Measurements from ENCODE around the gene PAEP.

The PAEP gene

GRCh38 chr9:135615666-135616618, 54.4 kb downstream of the PAEP start:
- H3K4me3 ChIP-seq (ENCODE audit: low read depth, low read length) = no peak overlapping the region
- no peak for TF ChIP-seq CTCF (IDR thresholded peaks at IDR 0.05; ENCODE audit: borderline replicate concordance, insufficient read depth, low read depth, low read length)

Measured in GM12875 (cell line).